OCI-LY7 (cell line): ENCODE results near the gene ROCK2. TPM values are rescaled to one million over a fixed set of nuclear protein-coding genes. Genes with fewer than 3 reads are reported as not detected.

Experiments
- BruUV-seq: library from RNA; stranded (reverse); fragments of 400-500 nt; replicated peaks from 2 replicates; lab custom pipeline; 2021; lab: Mats Ljungman, UMichigan
- CTCF ChIA-PET: fragments of 300-600 bp; sonication (Branson Sonifier 250); formaldehyde crosslinking; loops from one replicate; lab custom pipeline; 2022; ENCODE audit warnings: antibody characterized with exemption; ENCODE audit not compliant: unreplicated experiment; lab: Charles Lee
- POLR2A ChIA-PET: fragments of 300-600 bp; sonication (Branson Sonifier 250); formaldehyde crosslinking; loops from one replicate; lab custom pipeline; 2022; ENCODE audit warnings: antibody characterized with exemption; lab: Charles Lee
- DNase-seq: peaks from one replicate; pipeline ENCODE4 v3.0.0-alpha.2; 2015; ENCODE audit warnings: low spot score
- H2AFZ ChIP-seq: fragments of 200-600 bp; sonication (generic), shearing (Covaris generic); 2 replicates; pipeline ENCODE4 v1.6.1; 2014; ENCODE audit warnings: mild to moderate bottlenecking, antibody characterized with exemption, low read length, moderate library complexity
- H3K27ac ChIP-seq: fragments of 200-600 bp; sonication (generic); 2 replicates; pipeline ENCODE4 v1.5.1; 2014; ENCODE audit warnings: mixed run types, low read depth, mild to moderate bottlenecking, moderate library complexity, low read length, inconsistent platforms; ENCODE audit not compliant: poor library complexity, severe bottlenecking
- H3K36me3 ChIP-seq: fragments of 200-600 bp; sonication (generic); 2 replicates; pipeline ENCODE4 v1.6.1; 2014; ENCODE audit warnings: mild to moderate bottlenecking, antibody characterized with exemption, low read length, moderate library complexity, mixed read lengths; ENCODE audit not compliant: insufficient read depth
- H3K4me1 ChIP-seq: fragments of 200-600 bp; sonication (generic); 2 replicates; pipeline ENCODE4 v1.5.1; 2014; ENCODE audit warnings: mild to moderate bottlenecking, low read length; ENCODE audit not compliant: insufficient read depth, poor library complexity, severe bottlenecking
- H3K4me2 ChIP-seq: fragments of 200-600 bp; sonication (generic); 2 replicates; pipeline ENCODE4 v1.6.1; 2014; ENCODE audit warnings: mild to moderate bottlenecking, low read length
- H3K4me3 ChIP-seq: fragments of 200-600 bp; sonication (generic); 2 replicates; pipeline ENCODE4 v1.5.1; 2014; ENCODE audit warnings: mild to moderate bottlenecking, low read depth, low read length; ENCODE audit not compliant: poor library complexity, severe bottlenecking
- H3K79me2 ChIP-seq: fragments of 200-600 bp; sonication (generic); 2 replicates; pipeline ENCODE4 v1.6.1; 2016; ENCODE audit warnings: low read depth, mild to moderate bottlenecking, low read length, moderate library complexity, mixed read lengths; ENCODE audit not compliant: insufficient read depth
- H3K9me2 ChIP-seq: fragments of 200-600 bp; sonication (generic); 2 replicates; pipeline ENCODE4 v1.6.1; 2016; ENCODE audit warnings: mild to moderate bottlenecking, low read length, mixed read lengths; ENCODE audit not compliant: insufficient read depth
- H3K9me3 ChIP-seq: fragments of 200-600 bp; sonication (generic); 2 replicates; pipeline ENCODE4 v1.6.1; 2014; ENCODE audit warnings: mild to moderate bottlenecking, mixed run types, low read length, mixed read lengths
- H4K20me1 ChIP-seq: fragments of 200-600 bp; sonication (generic); 2 replicates; pipeline ENCODE4 v1.6.1; 2014; ENCODE audit warnings: mild to moderate bottlenecking, antibody characterized with exemption, low read length, moderate library complexity, mixed read lengths; ENCODE audit not compliant: insufficient read depth
- CTCF ChIP-seq: fragments of 200-600 bp; sonication (generic); conservative IDR thresholded peaks from 2 replicates; pipeline ENCODE4 v1.5.1; 2014; ENCODE audit warnings: mild to moderate bottlenecking, antibody characterized with exemption, low read length, moderate library complexity, mixed read lengths
- EZH2phosphoT487 ChIP-seq: fragments of 200-600 bp; sonication (generic); IDR thresholded peaks from 2 replicates; pipeline ENCODE4 v1.6.1; 2018; ENCODE audit warnings: low read depth, borderline replicate concordance, mild to moderate bottlenecking, mixed run types, antibody characterized with exemption, low read length, moderate library complexity, mixed read lengths
- intact Hi-C: fragments of 100-400 bp; cut with micrococcal nuclease; formaldehyde crosslinking; loops from one replicate; pipeline ENCODE4 v1.10.0; 2022; ENCODE audit not compliant: unreplicated experiment
- total RNA-seq, 2 experiments: library from RNA; depleted of rRNA in 1 of 2; stranded (reverse); fragments of >200 nt in 1 of 2; shearing (Covaris generic) in 1 of 2; gene quantifications; 2 replicates each; pipeline ENCODE4 v1.2.3, GENCODE V29; 2014 to 2022

ROCK2 gene
- total RNA-seq, 2 experiments from 2014 or later = 12.4 to 21.0 TPM

DNA sequence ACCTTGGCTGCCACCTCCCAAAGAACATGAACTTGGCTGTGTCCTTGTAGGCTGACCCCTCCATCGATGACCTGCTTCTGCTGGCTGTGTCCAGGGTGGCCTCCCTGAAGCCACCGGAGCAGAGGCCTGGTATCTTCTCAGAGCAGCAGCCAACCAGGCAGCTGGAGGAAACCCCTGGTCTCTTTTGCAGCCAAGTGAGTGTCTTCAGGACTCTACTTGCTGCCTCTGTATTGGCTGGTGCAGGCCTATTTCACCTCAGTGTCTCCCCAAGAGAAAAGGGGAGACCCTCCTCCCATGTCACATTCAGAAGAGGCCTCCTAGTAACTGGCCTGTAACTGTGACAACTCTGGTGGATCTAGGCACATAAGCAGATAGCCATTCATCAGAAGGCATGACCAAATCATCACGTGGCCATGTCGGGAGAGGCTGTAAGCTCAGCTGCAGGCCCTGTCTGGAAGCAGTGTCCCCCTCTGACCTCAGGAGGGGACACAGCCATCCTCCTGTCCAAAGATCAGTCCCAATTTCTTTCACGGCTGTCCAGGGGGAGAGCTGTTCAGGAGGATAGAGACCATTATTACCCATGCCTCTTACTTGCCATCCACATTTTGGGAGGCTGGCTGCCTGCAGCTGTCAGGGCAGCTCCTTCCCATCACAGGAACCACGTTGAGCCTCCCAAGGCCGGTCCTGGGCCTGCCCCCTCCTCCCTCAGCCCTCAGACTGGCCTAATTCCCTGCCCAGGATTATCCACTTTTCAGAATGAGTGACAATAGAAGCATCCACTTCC lies 20.9 kb upstream of the ROCK2 start:
- H3K79me2 ChIP-seq = no peaks in the 10 kb centered on the region
- no peak overlapping the region for H3K4me3 ChIP-seq
- no peaks in the 10 kb centered on the region for H4K20me1 ChIP-seq
- no peaks in the 10 kb centered on the region for H3K36me3 ChIP-seq
- H3K9me3 ChIP-seq = no peaks in the 10 kb centered on the region
- no peak overlapping the region for H3K4me2 ChIP-seq
- CTCF ChIA-PET = no interaction called here
- H3K9me2 ChIP-seq = no peaks in the 10 kb centered on the region
- POLR2A ChIA-PET = no interaction called here
- H3K27ac ChIP-seq = no peak overlapping the region
- intact Hi-C loops = no loop called here
- DNase-seq = no peak
- no peak overlapping the region for H2AFZ ChIP-seq
- BruUV-seq = no TSS peak
- H3K4me1 ChIP-seq = peaks cover 11% of the 10 kb centered on the region
- no peak for TF ChIP-seq CTCF
- no peak for TF ChIP-seq EZH2phosphoT487

GRCh38 chr2:11364565-11364887 lies 20.1 kb upstream of the ROCK2 start:
- no peak overlapping the region for H3K4me2 ChIP-seq
- H4K20me1 ChIP-seq = no peaks in the 10 kb centered on the region
- TF ChIP-seq CTCF (no peak), EZH2phosphoT487 (no peak)
- no peak overlapping the region for H2AFZ ChIP-seq
- ChIA-PET CTCF (no interaction called here), POLR2A (no interaction called here)
- H3K79me2 ChIP-seq = no peaks in the 10 kb centered on the region
- no TSS peak for BruUV-seq
- H3K4me3 ChIP-seq = no peak overlapping the region
- no peaks in the 10 kb centered on the region for H3K9me2 ChIP-seq
- peaks cover 11% of the 10 kb centered on the region for H3K4me1 ChIP-seq
- DNase-seq = no peak
- intact Hi-C loops = no loop called here
- no peak overlapping the region for H3K27ac ChIP-seq
- no peaks in the 10 kb centered on the region for H3K36me3 ChIP-seq
- H3K9me3 ChIP-seq = no peaks in the 10 kb centered on the region

GRCh38 chr2:11363868-11364564 lies 19.6 kb upstream of the ROCK2 start:
- Histone ChIP-seq H3K9me3 (no peaks in the 10 kb centered on the region), H3K27ac (no peak overlapping the region), H3K4me3 (no peak overlapping the region), H4K20me1 (no peaks in the 10 kb centered on the region), H3K4me1 (peaks cover 11% of the 10 kb centered on the region), H3K9me2 (no peaks in the 10 kb centered on the region), H3K36me3 (no peaks in the 10 kb centered on the region), H3K79me2 (no peaks in the 10 kb centered on the region), H2AFZ (no peak overlapping the region), H3K4me2 (no peak overlapping the region)
- no peak for TF ChIP-seq EZH2phosphoT487
- TF ChIP-seq CTCF = no peak
- intact Hi-C loops = no loop called here
- no TSS peak for BruUV-seq
- CTCF ChIA-PET = interaction anchor here (0.6 kb wide), 1 partner anchor 13 kb away, joined by 3 read pairs; no protein-coding TSS in a partner anchor
- POLR2A ChIA-PET = interaction anchor here (0.7 kb wide), 1 partner anchor 17 kb away, joined by 5 read pairs; no protein-coding TSS in a partner anchor
- no peak for DNase-seq
